MCF 10A (cell line): ENCODE results near the gene FJX1. TPM values are rescaled to one million over a fixed set of nuclear protein-coding genes. Genes with fewer than 3 reads are reported as not detected.

Experiments used
- BruUV-seq: library from RNA; stranded (reverse); fragments of 400-500 nt; replicated peaks from 2 replicates; lab custom pipeline; 2021; lab: Mats Ljungman, UMichigan
- CTCF ChIA-PET: fragments of 300-600 bp; sonication (Branson Sonifier 250); formaldehyde crosslinking; extraction: SDS; loops from one replicate; lab custom pipeline; 2021; ENCODE audit warnings: antibody characterized with exemption, inconsistent platforms; lab: Yijun Ruan, JAX
- POLR2A ChIA-PET: fragments of 300-600, 350-650 bp; sonication (Branson Sonifier 250); formaldehyde crosslinking; extraction: SDS; loops from one replicate; lab custom pipeline; 2020; ENCODE audit warnings: antibody characterized with exemption, inconsistent platforms; lab: Yijun Ruan, JAX
- DNase-seq: peaks from one replicate; pipeline ENCODE4 v3.0.0-alpha.2; 2018; ENCODE audit not compliant: unreplicated experiment
- H3K27ac Mint-ChIP-seq: one replicate; pipeline ENCODE4 v1.8.0; 2022; ENCODE audit warnings: mild to moderate bottlenecking, low read depth, mixed read lengths; ENCODE audit not compliant: unreplicated experiment
- H3K27me3 Mint-ChIP-seq: one replicate; pipeline ENCODE4 v1.8.0; 2022; ENCODE audit warnings: mixed read lengths; ENCODE audit not compliant: insufficient read depth, unreplicated experiment
- H3K36me3 Mint-ChIP-seq: one replicate; pipeline ENCODE4 v1.8.0; 2022; ENCODE audit warnings: mild to moderate bottlenecking, moderate library complexity, mixed read lengths; ENCODE audit not compliant: insufficient read depth, unreplicated experiment
- H3K4me1 Mint-ChIP-seq: one replicate; pipeline ENCODE4 v1.8.0; 2022; ENCODE audit warnings: mixed read lengths; ENCODE audit not compliant: insufficient read depth, unreplicated experiment
- H3K4me3 Mint-ChIP-seq: one replicate; pipeline ENCODE4 v1.8.0; 2022; ENCODE audit warnings: mild to moderate bottlenecking, moderate library complexity, mixed read lengths; ENCODE audit not compliant: unreplicated experiment
- H3K9me3 Mint-ChIP-seq: one replicate; pipeline ENCODE4 v1.8.0; 2022; ENCODE audit warnings: mixed read lengths; ENCODE audit not compliant: unreplicated experiment
- CTCF ChIP-seq: fragments of 200-600 bp; IDR thresholded peaks from one replicate; pipeline ENCODE4 v1.8.0; 2022; ENCODE audit warnings: antibody characterized with exemption, mild to moderate bottlenecking; ENCODE audit not compliant: unreplicated experiment
- intact Hi-C: fragments of 100-400 bp; cut with micrococcal nuclease; formaldehyde crosslinking; loops from 2 replicates; pipeline ENCODE4 v1.14.1; 2022
- total RNA-seq: library from RNA; stranded (reverse); gene quantifications from 2 replicates; pipeline ENCODE4 v1.2.3, GENCODE V29; 2022

The FJX1 gene
- total RNA-seq, 1 experiment from 2014 or later, result 53.7 TPM

GRCh38 chr11:35602979-35603378 is 15.3 kb upstream of the FJX1 start:
- BruUV-seq, result no TSS peak
- intact Hi-C loops, result no loop called here
- no peak for TF ChIP-seq CTCF
- POLR2A ChIA-PET, result no interaction called here
- CTCF ChIA-PET, result interaction anchor here (0.7 to 1.5 kb wide), 5 partner anchors 13 to 199 kb away, joined by 3 read pairs; no protein-coding TSS in a partner anchor
- peaks cover 12% of the 10 kb centered on the region for H3K4me1 Mint-ChIP-seq
- H3K9me3 Mint-ChIP-seq, result no peaks in the 10 kb centered on the region
- no peak for DNase-seq
- no peaks in the 10 kb centered on the region for H3K27me3 Mint-ChIP-seq
- no peak overlapping the region for H3K4me3 Mint-ChIP-seq
- H3K36me3 Mint-ChIP-seq, result no peaks in the 10 kb centered on the region
- no peak overlapping the region for H3K27ac Mint-ChIP-seq

GRCh38 chr11:35605706-35606105 is 12.6 kb upstream of the FJX1 start:
- Mint-ChIP-seq H3K27me3 (no peaks in the 10 kb centered on the region), H3K4me1 (peaks cover 14% of the 10 kb centered on the region), H3K4me3 (no peak overlapping the region), H3K36me3 (no peaks in the 10 kb centered on the region), H3K27ac (no peak overlapping the region), H3K9me3 (no peaks in the 10 kb centered on the region)
- intact Hi-C loops, result no loop called here
- TF ChIP-seq CTCF, result no peak
- POLR2A ChIA-PET, result interaction anchor here (0.6 kb wide), 1 partner anchor 42 kb away, joined by 3 read pairs; no protein-coding TSS in a partner anchor
- DNase-seq, result no peak
- CTCF ChIA-PET, result interaction anchor here (1.0 to 2.2 kb wide), 5 partner anchors 10 to 686 kb away, joined by 3 to 9 read pairs (median 5); no protein-coding TSS in a partner anchor
- no TSS peak for BruUV-seq

- intact Hi-C loops, result no loop called here
- no peaks in the 10 kb centered on the region for H3K36me3 Mint-ChIP-seq
- ChIA-PET POLR2A (interaction anchor here (0.6 kb wide), 1 partner anchor 42 kb away, joined by 3 read pairs; no protein-coding TSS in a partner anchor), CTCF (interaction anchor here (0.7 to 2.2 kb wide), 7 partner anchors 8 to 685 kb away, joined by 3 to 9 read pairs (median 4); no protein-coding TSS in a partner anchor)
- no peak overlapping the region for H3K27ac Mint-ChIP-seq
- TF ChIP-seq CTCF, result no peak
- no peak for DNase-seq
- no peaks in the 10 kb centered on the region for H3K9me3 Mint-ChIP-seq
- peaks cover 14% of the 10 kb centered on the region for H3K4me1 Mint-ChIP-seq
- H3K27me3 Mint-ChIP-seq, result no peaks in the 10 kb centered on the region
- no TSS peak for BruUV-seq
- H3K4me3 Mint-ChIP-seq, result no peak overlapping the region
Observed at GRCh38 chr11:35606206-35606605, 12.1 kb upstream of the FJX1 start.

- BruUV-seq, result no TSS peak
- H3K36me3 Mint-ChIP-seq, result no peaks in the 10 kb centered on the region
Observed at GRCh38 chr11:35608502-35608901, 9.8 kb upstream of the FJX1 start.

More at GRCh38 chr11:35608502-35608901, 9.8 kb upstream of the FJX1 start:
- TF ChIP-seq CTCF, result no peak
- H3K4me3 Mint-ChIP-seq, result no peak overlapping the region
- CTCF ChIA-PET, result interaction anchor here (0.6 to 1.6 kb wide), 6 partner anchors 9 to 657 kb away, joined by 3 to 4 read pairs (median 4); partner anchors contain the start of gene FJX1
- H3K27me3 Mint-ChIP-seq, result no peaks in the 10 kb centered on the region
- H3K4me1 Mint-ChIP-seq, result peaks cover 14% of the 10 kb centered on the region
- H3K27ac Mint-ChIP-seq, result no peak overlapping the region
- intact Hi-C loops, result no loop called here
- DNase-seq, result no peak
- no peaks in the 10 kb centered on the region for H3K9me3 Mint-ChIP-seq
- POLR2A ChIA-PET, result interaction anchor here (0.7 kb wide), 1 partner anchor 35 kb away, joined by 3 read pairs; no protein-coding TSS in a partner anchor
